HFF-Myc (cell line): Measurements from ENCODE around the gene GNG3.

Experiments used
- DNase-seq: peaks from one replicate; pipeline ENCODE4 v3.0.0-alpha.2; 2011; ENCODE audit warnings: low read depth; ENCODE audit errors: extremely low read depth
- H3K4me3 ChIP-seq: replicated peaks from 2 replicates; pipeline ENCODE4 v1.5.1; 2011; ENCODE audit warnings: low read depth, mild to moderate bottlenecking, control low read depth, low read length
- TF ChIP-seq, protein P1 (sequence below): IDR thresholded peaks from 2 replicates; pipeline ENCODE4 v1.5.1; 2012; ENCODE audit warnings: mild to moderate bottlenecking, low read depth, low read length, control low read depth; ENCODE audit errors: missing control alignments

Gene GNG3

DNA sequence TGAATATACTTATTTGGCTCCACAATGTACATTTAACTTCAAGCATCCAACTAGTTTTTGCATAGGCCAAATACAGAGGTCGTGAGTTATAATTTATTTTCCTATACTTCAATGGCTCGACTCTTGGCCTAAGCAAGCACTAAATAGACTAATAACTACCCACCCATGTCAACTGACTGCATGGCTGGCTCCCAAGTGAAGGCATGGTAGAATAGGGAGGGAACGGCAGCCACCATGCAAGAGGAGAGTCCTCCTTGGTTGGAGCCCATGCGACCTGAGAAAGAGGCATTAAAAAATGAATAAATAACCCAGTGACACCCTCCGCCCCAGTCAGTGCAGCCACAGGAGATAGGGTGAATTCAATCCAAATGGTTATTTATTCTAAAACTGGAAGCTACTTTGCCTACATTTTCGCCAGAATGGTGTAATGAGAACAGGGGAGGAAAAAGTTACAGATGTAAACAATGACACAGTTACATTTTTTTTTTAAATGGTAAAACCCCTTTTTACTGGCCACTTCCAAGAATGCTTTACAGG is 4.9 kb downstream of the GNG3 start:
- no peak for DNase-seq

DNA sequence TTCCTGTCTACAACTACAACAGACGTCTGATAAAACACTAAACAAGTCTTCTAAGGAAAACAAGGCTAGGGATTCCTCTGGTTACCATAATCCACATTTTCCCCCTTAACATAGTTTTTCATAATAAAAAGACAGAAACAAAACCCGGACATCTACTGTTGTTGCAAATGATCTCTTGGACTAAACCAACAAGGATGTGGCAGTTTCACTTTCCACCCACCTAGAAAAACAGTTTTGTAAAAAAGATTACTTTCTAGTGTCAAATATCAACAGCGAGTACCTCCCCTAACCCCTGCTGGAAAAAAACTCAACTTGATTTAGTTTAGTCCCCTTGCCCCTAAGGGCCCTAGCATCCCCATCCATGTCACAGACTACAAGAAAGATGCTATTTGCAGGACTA is 5.4 kb downstream of the GNG3 start:
- H3K4me3 ChIP-seq, result no peak overlapping the region
- TF ChIP-seq, protein P1, sequence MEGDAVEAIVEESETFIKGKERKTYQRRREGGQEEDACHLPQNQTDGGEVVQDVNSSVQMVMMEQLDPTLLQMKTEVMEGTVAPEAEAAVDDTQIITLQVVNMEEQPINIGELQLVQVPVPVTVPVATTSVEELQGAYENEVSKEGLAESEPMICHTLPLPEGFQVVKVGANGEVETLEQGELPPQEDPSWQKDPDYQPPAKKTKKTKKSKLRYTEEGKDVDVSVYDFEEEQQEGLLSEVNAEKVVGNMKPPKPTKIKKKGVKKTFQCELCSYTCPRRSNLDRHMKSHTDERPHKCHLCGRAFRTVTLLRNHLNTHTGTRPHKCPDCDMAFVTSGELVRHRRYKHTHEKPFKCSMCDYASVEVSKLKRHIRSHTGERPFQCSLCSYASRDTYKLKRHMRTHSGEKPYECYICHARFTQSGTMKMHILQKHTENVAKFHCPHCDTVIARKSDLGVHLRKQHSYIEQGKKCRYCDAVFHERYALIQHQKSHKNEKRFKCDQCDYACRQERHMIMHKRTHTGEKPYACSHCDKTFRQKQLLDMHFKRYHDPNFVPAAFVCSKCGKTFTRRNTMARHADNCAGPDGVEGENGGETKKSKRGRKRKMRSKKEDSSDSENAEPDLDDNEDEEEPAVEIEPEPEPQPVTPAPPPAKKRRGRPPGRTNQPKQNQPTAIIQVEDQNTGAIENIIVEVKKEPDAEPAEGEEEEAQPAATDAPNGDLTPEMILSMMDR, result no peak
- DNase-seq, result no peak

More for the DNA sequence above, 4.9 kb downstream of the GNG3 start:
- no peak overlapping the region for H3K4me3 ChIP-seq
- TF ChIP-seq, protein P1, result no peak

DNA sequence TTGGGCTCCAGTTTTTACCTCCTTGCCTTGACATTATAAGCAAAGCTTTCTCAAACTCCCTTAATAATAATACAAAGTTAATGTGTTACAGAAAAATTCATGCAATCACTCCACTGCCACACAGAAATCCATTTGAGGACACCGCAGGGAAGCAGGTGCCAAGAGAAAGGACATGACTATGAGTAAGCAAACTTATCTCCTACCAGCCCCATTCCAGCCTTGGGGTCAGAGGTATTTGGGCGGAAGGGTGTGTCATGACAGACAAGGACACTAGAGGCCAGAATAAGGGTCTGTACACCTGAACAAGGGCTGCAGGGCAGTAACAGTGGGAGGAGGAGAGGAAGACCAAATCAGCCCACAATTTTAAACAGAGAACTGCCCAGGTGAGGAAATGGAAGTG is 5.9 kb downstream of the GNG3 start:
- TF ChIP-seq, protein P1, result no peak
- no peak overlapping the region for H3K4me3 ChIP-seq
- no peak for DNase-seq

DNA sequence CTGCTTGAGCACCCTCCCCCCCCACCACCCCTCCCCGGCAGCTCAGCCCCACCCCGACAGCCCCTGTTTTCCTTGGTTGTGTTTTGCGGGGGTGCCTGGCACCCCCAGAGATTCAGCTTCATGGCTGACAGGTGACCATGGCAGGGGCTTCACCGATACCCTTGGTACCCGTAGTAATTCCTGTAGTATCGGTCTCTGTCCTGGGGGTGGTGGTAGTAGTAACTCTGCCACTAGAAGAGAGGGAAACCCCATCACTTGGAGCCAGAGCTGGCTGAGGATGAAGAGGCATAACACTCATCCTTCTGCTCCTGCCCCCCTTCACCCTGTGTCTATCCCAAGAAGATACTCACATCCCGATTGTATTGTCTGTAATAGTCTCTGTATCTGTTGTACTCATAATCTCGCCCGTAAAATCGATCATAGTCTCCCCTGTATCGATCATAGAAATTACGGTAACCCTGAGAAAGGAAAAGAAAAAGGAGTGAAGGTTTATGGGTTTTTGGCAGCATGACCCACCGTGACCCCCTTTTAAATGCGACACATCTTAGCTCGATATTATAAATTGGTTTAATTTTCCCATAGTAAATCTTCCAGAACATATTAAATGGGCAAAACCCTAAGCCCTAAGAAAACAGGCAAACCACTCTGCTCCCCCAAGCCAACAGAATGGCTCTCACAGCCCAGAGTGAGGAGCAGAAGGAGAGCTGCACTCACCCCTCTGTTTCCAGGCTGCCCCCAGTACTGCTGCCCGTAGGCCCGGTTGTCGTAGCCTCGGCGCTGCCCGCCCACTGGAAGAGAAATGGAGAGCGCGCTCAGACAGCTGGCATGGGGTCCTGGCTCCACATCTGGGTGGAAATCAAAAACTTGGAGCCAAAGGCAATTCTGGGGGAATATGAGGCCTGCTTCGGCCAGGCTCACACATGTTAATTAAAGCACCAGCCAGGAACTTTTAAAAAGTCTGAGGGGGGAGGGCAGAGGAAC is 8.0 kb downstream of the GNG3 start:
- TF ChIP-seq, protein P1, result no peak
- no peak overlapping the region for H3K4me3 ChIP-seq
- no peak for DNase-seq

DNA sequence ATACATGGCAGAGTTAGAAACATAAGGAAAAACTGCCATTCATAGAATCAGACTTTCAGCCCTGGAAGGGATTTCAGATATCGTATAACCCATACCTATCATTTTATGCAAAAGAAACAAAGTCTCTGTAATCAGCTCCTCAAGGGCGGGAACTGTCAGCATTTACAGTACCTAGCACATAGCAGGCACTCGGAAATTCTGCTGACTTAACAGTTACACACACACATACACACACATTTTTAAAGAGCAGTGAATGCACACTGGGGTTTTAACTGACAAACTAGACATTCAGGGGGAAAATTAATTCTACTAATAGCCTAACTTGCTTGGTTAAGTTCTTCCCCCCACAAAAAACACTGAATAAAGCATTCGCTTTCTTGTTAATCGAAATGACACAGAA is 8.7 kb downstream of the GNG3 start:
- TF ChIP-seq, protein P1, result no peak
- no peak overlapping the region for H3K4me3 ChIP-seq
- DNase-seq, result no peak

DNA sequence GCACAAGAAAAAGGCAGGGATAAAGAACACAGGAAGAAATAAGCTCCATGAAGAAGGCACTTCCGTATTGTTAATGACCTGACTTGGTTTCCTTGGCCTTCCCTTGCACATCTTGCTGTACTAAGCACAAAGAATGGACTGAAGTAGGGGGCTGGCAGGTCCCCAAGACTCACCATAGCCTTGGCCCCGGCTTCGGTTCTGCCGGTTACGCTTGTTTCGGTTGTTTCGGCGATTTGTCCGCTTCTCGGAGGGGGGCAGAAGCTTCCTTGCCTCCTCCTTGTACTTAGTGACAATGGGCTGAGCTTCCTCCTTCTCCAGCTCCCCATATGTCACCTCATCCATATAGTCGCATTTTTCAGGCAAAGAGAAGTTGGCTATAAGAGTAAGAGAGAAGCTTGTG is 9.3 kb downstream of the GNG3 start:
- TF ChIP-seq, protein P1, result no peak
- no peak overlapping the region for H3K4me3 ChIP-seq
- no peak for DNase-seq
